DND-41 (cell line): ENCODE results near the gene CCL2.

ENCODE experiments used
- ATAC-seq: fragments of 200-7000 bp; cut with Tn5 transposase; 3 replicates; pipeline ENCODE4 v1.9.1; 2021; ENCODE audit warnings: low read depth; ENCODE audit not compliant: insufficient read depth
- DNase-seq: peaks from one replicate; pipeline ENCODE4 v3.0.0-alpha.2; 2020
- H2AFZ ChIP-seq: 2 replicates; pipeline ENCODE4 v1.6.0; 2012; ENCODE audit warnings: low read depth, low read length
- H3K27ac ChIP-seq: 2 replicates; pipeline ENCODE4 v1.5.1; 2012; ENCODE audit warnings: low read length, inconsistent platforms
- H3K27me3 ChIP-seq: fragments of 200-600 bp; sonication (generic); 2 replicates; pipeline ENCODE4 v1.6.0; 2012; ENCODE audit warnings: low read length, mild to moderate bottlenecking, inconsistent platforms; ENCODE audit not compliant: insufficient read depth, poor library complexity
- H3K36me3 ChIP-seq: 2 replicates; pipeline ENCODE4 v1.5.1; 2012; ENCODE audit warnings: low read length, inconsistent platforms; ENCODE audit not compliant: insufficient read depth
- H3K4me1 ChIP-seq: 2 replicates; pipeline ENCODE4 v1.5.1; 2012; ENCODE audit warnings: mild to moderate bottlenecking, low read length; ENCODE audit not compliant: insufficient read depth
- H3K4me2 ChIP-seq: 2 replicates; pipeline ENCODE4 v1.6.0; 2012; ENCODE audit warnings: mild to moderate bottlenecking, moderate library complexity, low read length, inconsistent platforms; ENCODE audit not compliant: insufficient read depth
- H3K4me3 ChIP-seq, 2 experiments: fragments of 200-600 bp in 1 of 2; shearing (Covaris generic) in 1 of 2; 2 replicates each; pipeline ENCODE4 v1.5.1; 2012 to 2016; ENCODE audit warnings: inconsistent platforms in 2 of 2, low read length in 2 of 2, mild to moderate bottlenecking in 2 of 2, low read depth in 1 of 2, moderate library complexity in 1 of 2
- H3K79me2 ChIP-seq: 2 replicates; pipeline ENCODE4 v1.6.0; 2012; ENCODE audit warnings: low read length, inconsistent platforms; ENCODE audit not compliant: insufficient read depth
- H3K9ac ChIP-seq: 2 replicates; pipeline ENCODE4 v1.6.0; 2012; ENCODE audit warnings: low read depth, mild to moderate bottlenecking, inconsistent platforms, low read length, moderate library complexity
- H3K9me3 ChIP-seq: 2 replicates; pipeline ENCODE4 v1.5.1; 2012; ENCODE audit warnings: low read length, moderate library complexity, mild to moderate bottlenecking, inconsistent platforms; ENCODE audit not compliant: insufficient read depth, severe bottlenecking
- H4K20me1 ChIP-seq: 2 replicates; pipeline ENCODE4 v1.6.0; 2012; ENCODE audit warnings: low read length; ENCODE audit not compliant: insufficient read depth
- EZH2 ChIP-seq: IDR thresholded peaks from 3 replicates; pipeline ENCODE4 v1.6.1; 2012; ENCODE audit warnings: borderline replicate concordance, low read depth, mild to moderate bottlenecking, moderate library complexity, low read length, inconsistent platforms; ENCODE audit not compliant: severe bottlenecking
- TF ChIP-seq, protein P1 (sequence below): IDR thresholded peaks from 2 replicates; pipeline ENCODE4 v1.5.1; 2012; ENCODE audit warnings: borderline replicate concordance, low read length, moderate library complexity, mild to moderate bottlenecking; ENCODE audit not compliant: poor library complexity, severe bottlenecking; ENCODE audit errors: extremely low read depth

CCL2 gene

DNA sequence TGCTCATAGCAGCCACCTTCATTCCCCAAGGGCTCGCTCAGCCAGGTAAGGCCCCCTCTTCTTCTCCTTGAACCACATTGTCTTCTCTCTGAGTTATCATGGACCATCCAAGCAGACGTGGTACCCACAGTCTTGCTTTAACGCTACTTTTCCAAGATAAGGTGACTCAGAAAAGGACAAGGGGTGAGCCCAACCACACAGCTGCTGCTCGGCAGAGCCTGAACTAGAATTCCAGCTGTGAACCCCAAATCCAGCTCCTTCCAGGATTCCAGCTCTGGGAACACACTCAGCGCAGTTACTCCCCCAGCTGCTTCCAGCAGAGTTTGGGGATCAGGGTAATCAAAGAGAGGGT lies 272 bp downstream of the CCL2 start:
- no peak for DNase-seq
- Histone ChIP-seq H3K27ac (no peak overlapping the region), H3K79me2 (no peaks in the 10 kb centered on the region), H3K27me3 (peaks cover 10% of the 10 kb centered on the region), H3K9ac (no peak overlapping the region), H4K20me1 (no peaks in the 10 kb centered on the region), H3K4me3 (no peak overlapping the region), H3K4me2 (no peak overlapping the region), H3K9me3 (no peaks in the 10 kb centered on the region), H3K4me1 (peaks cover 5% of the 10 kb centered on the region; the same call in 1 of the 2 replicates), H3K36me3 (no peaks in the 10 kb centered on the region), H2AFZ (no peak overlapping the region)
- no peak for ATAC-seq
- no peak for TF ChIP-seq EZH2
- TF ChIP-seq, protein P1, sequence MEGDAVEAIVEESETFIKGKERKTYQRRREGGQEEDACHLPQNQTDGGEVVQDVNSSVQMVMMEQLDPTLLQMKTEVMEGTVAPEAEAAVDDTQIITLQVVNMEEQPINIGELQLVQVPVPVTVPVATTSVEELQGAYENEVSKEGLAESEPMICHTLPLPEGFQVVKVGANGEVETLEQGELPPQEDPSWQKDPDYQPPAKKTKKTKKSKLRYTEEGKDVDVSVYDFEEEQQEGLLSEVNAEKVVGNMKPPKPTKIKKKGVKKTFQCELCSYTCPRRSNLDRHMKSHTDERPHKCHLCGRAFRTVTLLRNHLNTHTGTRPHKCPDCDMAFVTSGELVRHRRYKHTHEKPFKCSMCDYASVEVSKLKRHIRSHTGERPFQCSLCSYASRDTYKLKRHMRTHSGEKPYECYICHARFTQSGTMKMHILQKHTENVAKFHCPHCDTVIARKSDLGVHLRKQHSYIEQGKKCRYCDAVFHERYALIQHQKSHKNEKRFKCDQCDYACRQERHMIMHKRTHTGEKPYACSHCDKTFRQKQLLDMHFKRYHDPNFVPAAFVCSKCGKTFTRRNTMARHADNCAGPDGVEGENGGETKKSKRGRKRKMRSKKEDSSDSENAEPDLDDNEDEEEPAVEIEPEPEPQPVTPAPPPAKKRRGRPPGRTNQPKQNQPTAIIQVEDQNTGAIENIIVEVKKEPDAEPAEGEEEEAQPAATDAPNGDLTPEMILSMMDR, result no peak

DNA sequence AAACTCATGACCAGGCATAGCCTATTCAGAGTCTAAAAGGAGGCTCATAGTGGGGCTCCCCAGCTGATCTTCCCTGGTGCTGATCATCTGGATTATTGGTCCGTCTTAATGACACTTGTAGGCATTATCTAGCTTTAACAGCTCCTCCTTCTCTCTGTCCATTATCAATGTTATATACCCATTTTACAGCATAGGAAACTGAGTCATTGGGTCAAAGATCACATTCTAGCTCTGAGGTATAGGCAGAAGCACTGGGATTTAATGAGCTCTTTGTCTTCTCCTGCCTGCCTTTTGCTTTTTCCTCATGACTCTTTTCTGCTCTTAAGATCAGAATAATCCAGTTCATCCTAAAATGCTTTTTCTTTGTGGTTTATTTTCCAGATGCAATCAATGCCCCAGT lies 756 bp downstream of the CCL2 start:
- no peak for ATAC-seq
- DNase-seq, result no peak
- Histone ChIP-seq H4K20me1 (no peaks in the 10 kb centered on the region), H3K9ac (no peak overlapping the region), H3K79me2 (no peaks in the 10 kb centered on the region), H3K36me3 (no peaks in the 10 kb centered on the region), H3K9me3 (no peaks in the 10 kb centered on the region), H3K27me3 (peaks cover 10% of the 10 kb centered on the region), H3K4me1 (peaks cover 5% of the 10 kb centered on the region; the same call in 1 of the 2 replicates), H3K4me2 (no peak overlapping the region), H3K4me3 (no peak overlapping the region), H2AFZ (no peak overlapping the region), H3K27ac (no peak overlapping the region)
- TF ChIP-seq, protein P1, result no peak
- TF ChIP-seq EZH2, result no peak

DNA sequence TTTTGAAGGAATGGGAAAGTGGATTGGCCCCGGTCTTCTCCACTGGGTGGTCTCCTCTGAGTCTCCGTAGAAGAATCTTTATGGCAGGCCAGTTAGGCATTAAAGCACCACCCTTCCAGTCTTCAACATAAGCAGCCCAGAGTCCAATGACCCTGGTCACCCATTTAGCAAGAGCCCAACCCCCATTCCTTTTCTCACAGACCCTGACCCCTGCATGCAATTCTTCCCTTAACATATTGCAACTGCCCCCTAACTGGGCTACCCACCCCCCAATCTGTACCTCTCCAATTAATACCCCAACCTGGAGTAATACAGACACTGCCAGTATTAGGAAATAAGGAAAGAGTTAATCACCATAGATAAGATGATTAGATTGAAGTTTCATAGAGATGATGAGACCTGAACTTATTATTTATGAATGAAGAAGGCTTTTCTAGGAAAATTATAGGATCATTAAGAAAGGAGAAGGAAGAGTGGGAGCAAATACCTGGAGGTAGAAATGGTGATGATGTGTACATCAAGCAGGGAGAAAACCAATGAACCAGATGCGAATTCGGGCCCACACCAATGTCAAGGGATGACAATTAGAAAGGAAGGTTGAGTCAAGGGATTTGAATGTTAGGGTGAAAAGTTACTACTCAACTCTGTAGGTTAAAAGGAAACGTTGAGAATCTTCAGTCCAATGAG lies 2.4 kb downstream of the CCL2 start:
- Histone ChIP-seq H2AFZ (no peak overlapping the region), H3K4me1 (peaks cover 5% of the 10 kb centered on the region; the same call in 1 of the 2 replicates), H3K9me3 (no peaks in the 10 kb centered on the region), H3K27me3 (peaks cover 10% of the 10 kb centered on the region), H3K9ac (no peak overlapping the region), H3K79me2 (no peaks in the 10 kb centered on the region), H3K4me3 (no peak overlapping the region), H3K4me2 (no peak overlapping the region), H4K20me1 (no peaks in the 10 kb centered on the region), H3K36me3 (no peaks in the 10 kb centered on the region), H3K27ac (no peak overlapping the region)
- no peak for ATAC-seq
- no peak for DNase-seq
- TF ChIP-seq EZH2, result no peak
- TF ChIP-seq, protein P1, result no peak

DNA sequence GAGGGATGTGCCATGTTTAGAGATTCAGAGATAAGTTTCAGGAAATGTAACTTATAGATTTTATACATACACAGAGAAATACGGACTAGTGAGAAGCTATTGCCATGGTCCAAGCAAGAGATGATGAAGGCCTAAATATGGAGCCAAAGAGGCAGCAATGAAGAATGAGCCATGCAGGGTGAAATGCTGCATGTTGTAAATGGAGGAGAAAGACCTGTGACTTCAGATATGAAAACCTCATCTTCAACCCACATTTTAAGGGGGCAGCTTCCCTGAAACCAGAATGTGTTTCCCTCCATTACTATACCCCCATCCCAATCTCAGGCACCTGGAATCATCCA lies 2.9 kb downstream of the CCL2 start:
- no peak for ATAC-seq
- Histone ChIP-seq H3K27me3 (peaks cover 8% of the 10 kb centered on the region), H4K20me1 (no peaks in the 10 kb centered on the region), H3K79me2 (no peaks in the 10 kb centered on the region), H3K4me3 (no peak overlapping the region), H3K27ac (no peak overlapping the region), H3K9me3 (no peaks in the 10 kb centered on the region), H3K4me1 (peaks cover 5% of the 10 kb centered on the region; the same call in 1 of the 2 replicates), H3K36me3 (no peaks in the 10 kb centered on the region), H2AFZ (no peak overlapping the region), H3K9ac (no peak overlapping the region), H3K4me2 (no peak overlapping the region)
- TF ChIP-seq, protein P1, result no peak
- TF ChIP-seq EZH2, result no peak
- no peak for DNase-seq
